HEK293 (cell line): ENCODE results near the gene SRRD.

Experiments
- CTCF ChIP-seq: fragments of 450-650 bp; formaldehyde crosslinking; IDR thresholded peaks from 2 replicates; pipeline ENCODE4 v1.5.1; 2016; ENCODE audit warnings: missing biosample characterization, missing genetic modification characterization
- ZBTB20 ChIP-seq: fragments of 450-650 bp; formaldehyde crosslinking; IDR thresholded peaks from 2 replicates; pipeline ENCODE4 v1.5.1; 2016; ENCODE audit warnings: missing biosample characterization, missing genetic modification characterization
- ZNF138 ChIP-seq: fragments of 450-650 bp; formaldehyde crosslinking; IDR thresholded peaks from 2 replicates; pipeline ENCODE4 v1.5.1; 2016; ENCODE audit warnings: missing biosample characterization, missing genetic modification characterization, borderline replicate concordance
- ZNF513 ChIP-seq: fragments of 450-650 bp; IDR thresholded peaks from 2 replicates; pipeline ENCODE4 v1.5.1; 2018; ENCODE audit warnings: missing biosample characterization, missing genetic modification characterization
- ZNF704 ChIP-seq: fragments of 450-650 bp; formaldehyde crosslinking; IDR thresholded peaks from 2 replicates; pipeline ENCODE4 v1.5.1; 2016; ENCODE audit warnings: missing biosample characterization, missing genetic modification characterization
- ZNF785 ChIP-seq: fragments of 450-650 bp; formaldehyde crosslinking; IDR thresholded peaks from 2 replicates; pipeline ENCODE4 v1.5.1; 2016; ENCODE audit warnings: missing biosample characterization, missing genetic modification characterization

GRCh38 chr22:26499188-26499703, 15.6 kb downstream of the SRRD start:
- TF ChIP-seq CTCF (no peak), ZNF513 (no peak), ZBTB20 (tag by site-specific recombination) (no peak), ZNF138 (no peak), ZNF785 (tag by site-specific recombination) (no peak), ZNF704 (tag by site-specific recombination) (no peak)
